SK-N-SH (cell line): ENCODE measurements around the gene RBM19.

Experiments used
- ELF1 ChIP-seq: IDR thresholded peaks from 2 replicates; pipeline ENCODE4 v1.4.0; 2012
- EP300 ChIP-seq, 2 experiments: IDR thresholded peaks; 2 replicates each; pipeline versions ENCODE4 v1.4.0 to v1.6.1; 2012; ENCODE audit warnings: borderline replicate concordance in 1 of 2, low read depth in 1 of 2, low read length in 1 of 2
- FOXJ3 ChIP-seq: sonication (generic); formaldehyde crosslinking; IDR thresholded peaks from 2 replicates; pipeline ENCODE4 v1.5.1; 2020; ENCODE audit warnings: mild to moderate bottlenecking, missing genetic modification reagents
- FOXM1 ChIP-seq: IDR thresholded peaks from 2 replicates; pipeline ENCODE4 v1.4.0; 2012; ENCODE audit warnings: low read depth, mild to moderate bottlenecking
- IRF3 ChIP-seq: fragments of 150-350 bp; IDR thresholded peaks from 2 replicates; pipeline ENCODE4 v1.6.1; 2016; ENCODE audit warnings: mild to moderate bottlenecking, low read depth, low read length
- NFIC ChIP-seq: IDR thresholded peaks from 2 replicates; pipeline ENCODE4 v1.4.0; 2012; ENCODE audit warnings: borderline replicate concordance
- RAD21 ChIP-seq: IDR thresholded peaks from 2 replicates; pipeline ENCODE4 v1.6.1; 2012; ENCODE audit warnings: mild to moderate bottlenecking, low read length
- RFX5 ChIP-seq: IDR thresholded peaks from 2 replicates; pipeline ENCODE4 v1.6.1; 2012; ENCODE audit warnings: mild to moderate bottlenecking, improper control_type of control experiment, low read length
- RXRA ChIP-seq: IDR thresholded peaks from 2 replicates; pipeline ENCODE4 v1.4.0; 2012; ENCODE audit warnings: low read depth, mild to moderate bottlenecking, borderline replicate concordance
- TEAD4 ChIP-seq: IDR thresholded peaks from 2 replicates; pipeline ENCODE4 v1.4.0; 2012; ENCODE audit warnings: mild to moderate bottlenecking, borderline replicate concordance; ENCODE audit not compliant: insufficient read depth
- YY1 ChIP-seq: IDR thresholded peaks from 2 replicates; pipeline ENCODE4 v1.4.0; 2012; ENCODE audit warnings: low read depth, mild to moderate bottlenecking
- TF ChIP-seq, protein P1 (sequence below): fragments of 200-600 bp; sonication (generic); IDR thresholded peaks from 2 replicates; pipeline ENCODE4 v1.6.1; 2017; ENCODE audit warnings: antibody characterized with exemption, mild to moderate bottlenecking, moderate library complexity
- TF ChIP-seq, protein P2 (sequence below): fragments of 150-350 bp; IDR thresholded peaks from 2 replicates; pipeline ENCODE4 v1.6.1; 2017; ENCODE audit warnings: antibody characterized with exemption, low read length, low read depth, borderline replicate concordance

GRCh38 chr12:114001511-114002340, 35.6 kb upstream of the RBM19 start:
- TF ChIP-seq, protein P1, sequence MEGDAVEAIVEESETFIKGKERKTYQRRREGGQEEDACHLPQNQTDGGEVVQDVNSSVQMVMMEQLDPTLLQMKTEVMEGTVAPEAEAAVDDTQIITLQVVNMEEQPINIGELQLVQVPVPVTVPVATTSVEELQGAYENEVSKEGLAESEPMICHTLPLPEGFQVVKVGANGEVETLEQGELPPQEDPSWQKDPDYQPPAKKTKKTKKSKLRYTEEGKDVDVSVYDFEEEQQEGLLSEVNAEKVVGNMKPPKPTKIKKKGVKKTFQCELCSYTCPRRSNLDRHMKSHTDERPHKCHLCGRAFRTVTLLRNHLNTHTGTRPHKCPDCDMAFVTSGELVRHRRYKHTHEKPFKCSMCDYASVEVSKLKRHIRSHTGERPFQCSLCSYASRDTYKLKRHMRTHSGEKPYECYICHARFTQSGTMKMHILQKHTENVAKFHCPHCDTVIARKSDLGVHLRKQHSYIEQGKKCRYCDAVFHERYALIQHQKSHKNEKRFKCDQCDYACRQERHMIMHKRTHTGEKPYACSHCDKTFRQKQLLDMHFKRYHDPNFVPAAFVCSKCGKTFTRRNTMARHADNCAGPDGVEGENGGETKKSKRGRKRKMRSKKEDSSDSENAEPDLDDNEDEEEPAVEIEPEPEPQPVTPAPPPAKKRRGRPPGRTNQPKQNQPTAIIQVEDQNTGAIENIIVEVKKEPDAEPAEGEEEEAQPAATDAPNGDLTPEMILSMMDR, result no peak
- TF ChIP-seq EP300 (IDR thresholded peaks at IDR 0.05; ENCODE audit: borderline replicate concordance in 1 of 2, low read depth in 1 of 2, low read length in 1 of 2), result no peak
- no peak for TF ChIP-seq RAD21
- TF ChIP-seq NFIC, result no peak
- no peak for TF ChIP-seq RFX5
- TF ChIP-seq, protein P2, sequence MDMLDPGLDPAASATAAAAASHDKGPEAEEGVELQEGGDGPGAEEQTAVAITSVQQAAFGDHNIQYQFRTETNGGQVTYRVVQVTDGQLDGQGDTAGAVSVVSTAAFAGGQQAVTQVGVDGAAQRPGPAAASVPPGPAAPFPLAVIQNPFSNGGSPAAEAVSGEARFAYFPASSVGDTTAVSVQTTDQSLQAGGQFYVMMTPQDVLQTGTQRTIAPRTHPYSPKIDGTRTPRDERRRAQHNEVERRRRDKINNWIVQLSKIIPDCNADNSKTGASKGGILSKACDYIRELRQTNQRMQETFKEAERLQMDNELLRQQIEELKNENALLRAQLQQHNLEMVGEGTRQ, result no peak
- TF ChIP-seq IRF3, result no peak
- no peak for TF ChIP-seq RXRA
- TF ChIP-seq FOXJ3, result no peak
- no peak for TF ChIP-seq FOXM1
- TF ChIP-seq ELF1, result no peak
- no peak for TF ChIP-seq TEAD4
- no peak for TF ChIP-seq YY1
